HUES64 (cell line): ENCODE data around the gene BCKDHA.
A peak's percentile ranks its signal among the peaks of the same experiment; 100 is the strongest.

ENCODE experiments used
- H3K27ac ChIP-seq: 2 replicates; pipeline ENCODE4 v1.7.0; 2013; ENCODE audit warnings: low read depth, low read length, inconsistent platforms
- H3K27me3 ChIP-seq: 2 replicates; pipeline ENCODE4 v1.6.1; 2013; ENCODE audit warnings: mild to moderate bottlenecking, low read length; ENCODE audit not compliant: insufficient read depth
- H3K36me3 ChIP-seq: 2 replicates; pipeline ENCODE4 v1.6.1; 2013; ENCODE audit warnings: mild to moderate bottlenecking, low read length; ENCODE audit not compliant: insufficient read depth
- H3K4me1 ChIP-seq: 2 replicates; pipeline ENCODE4 v1.6.1; 2013; ENCODE audit warnings: mild to moderate bottlenecking, low read length, moderate library complexity; ENCODE audit not compliant: insufficient read depth
- H3K4me3 ChIP-seq: 2 replicates; pipeline ENCODE4 v1.5.1; 2013; ENCODE audit warnings: mild to moderate bottlenecking, low read length, moderate library complexity
- H3K9ac ChIP-seq: 2 replicates; pipeline ENCODE4 v1.6.1; 2013; ENCODE audit warnings: mild to moderate bottlenecking, low read depth, low read length
- H3K9me3 ChIP-seq: 2 replicates; pipeline ENCODE4 v1.6.1; 2013; ENCODE audit warnings: low read depth, low read length; ENCODE audit not compliant: insufficient read depth
- WGBS: fragments of 150-250, 120-280 bp; methylation state at CpG from one replicate; pipeline ENCODE4 v1.1.7; 2013; ENCODE audit warnings: missing lambda C conversion rate; 5-methylcytosine and 5-hydroxymethylcytosine counted together

BCKDHA gene

GRCh38 chr19:41392775-41393174 is 4.8 kb upstream of the BCKDHA start:
- H3K27ac ChIP-seq, result no peak overlapping the region
- no peak overlapping the region for H3K4me3 ChIP-seq
- no peaks in the 10 kb centered on the region; the same call in 1 of the 2 replicates for H3K4me1 ChIP-seq
- no peaks in the 10 kb centered on the region for H3K27me3 ChIP-seq
- H3K36me3 ChIP-seq, result peaks cover 39% of the 10 kb centered on the region
- no peaks in the 10 kb centered on the region for H3K9me3 ChIP-seq
- 96% methylated on average over 12 of the region's 12 CpGs for WGBS
- no peak overlapping the region for H3K9ac ChIP-seq

GRCh38 chr19:41395355-41395754 is 2.3 kb upstream of the BCKDHA start:
- Histone ChIP-seq H3K9ac (no peak overlapping the region), H3K27me3 (no peaks in the 10 kb centered on the region), H3K9me3 (no peaks in the 10 kb centered on the region), H3K4me1 (peaks cover 9% of the 10 kb centered on the region), H3K36me3 (peaks cover 20% of the 10 kb centered on the region), H3K4me3 (0 out of 2 replicates have a peak overlapping the region, but pooled peaks have one; percentile 12), H3K27ac (no peak overlapping the region)
- 82% methylated on average over 6 of the region's 6 CpGs for WGBS

GRCh38 chr19:41398050-41398418 is 416 bp downstream of the BCKDHA start:
- Histone ChIP-seq H3K27me3 (no peaks in the 10 kb centered on the region), H3K4me3 (peak overlapping the region; percentile 93), H3K9ac (peak overlapping the region; percentile 91), H3K27ac (peak overlapping the region; percentile 93), H3K36me3 (0 out of 2 replicates have a peak, but pooled peaks cover 2% of the 10 kb centered on the region), H3K9me3 (no peaks in the 10 kb centered on the region), H3K4me1 (peaks cover 9% of the 10 kb centered on the region)
- WGBS, result 2% methylated on average over 5 of the region's 5 CpGs

- no peaks in the 10 kb centered on the region for H3K9me3 ChIP-seq
- H3K36me3 ChIP-seq, result 0 out of 2 replicates have a peak, but pooled peaks cover 2% of the 10 kb centered on the region
- WGBS, result 85% methylated on average over 3 of the region's 3 CpGs
- peaks cover 9% of the 10 kb centered on the region for H3K4me1 ChIP-seq
- H3K27me3 ChIP-seq, result no peaks in the 10 kb centered on the region
- H3K4me3 ChIP-seq, result peak overlapping the region; percentile 93
- H3K27ac ChIP-seq, result no peak overlapping the region; the same call in 1 of the 2 replicates
- peak overlapping the region; percentile 91 for H3K9ac ChIP-seq
Measured at GRCh38 chr19:41398598-41398997, 980 bp downstream of the BCKDHA start.

- peak overlapping the region; percentile 93 for H3K4me3 ChIP-seq
- WGBS, result 88% methylated on average over 3 of the region's 3 CpGs
- peaks cover 9% of the 10 kb centered on the region for H3K4me1 ChIP-seq
- 0 out of 2 replicates have a peak overlapping the region, but pooled peaks have one; percentile 91 for H3K9ac ChIP-seq
- H3K27ac ChIP-seq, result no peak overlapping the region
- no peaks in the 10 kb centered on the region for H3K9me3 ChIP-seq
- no peaks in the 10 kb centered on the region for H3K36me3 ChIP-seq
- H3K27me3 ChIP-seq, result no peaks in the 10 kb centered on the region
Measured at GRCh38 chr19:41399091-41399490, 1.5 kb downstream of the BCKDHA start.

- 89% methylated on average over 2 of the region's 2 CpGs for WGBS
- Histone ChIP-seq H3K4me3 (no peak overlapping the region), H3K4me1 (peaks cover 9% of the 10 kb centered on the region), H3K36me3 (no peaks in the 10 kb centered on the region), H3K9me3 (no peaks in the 10 kb centered on the region), H3K27ac (no peak overlapping the region), H3K9ac (no peak overlapping the region), H3K27me3 (no peaks in the 10 kb centered on the region)
Measured at GRCh38 chr19:41399525-41399924, 1.9 kb downstream of the BCKDHA start.

GRCh38 chr19:41401483-41401882 is 3.9 kb downstream of the BCKDHA start:
- WGBS, result 93% methylated on average over 4 of the region's 4 CpGs
- H3K27ac ChIP-seq, result no peak overlapping the region
- no peaks in the 10 kb centered on the region for H3K27me3 ChIP-seq

GRCh38 chr19:41402010-41402409 is 4.4 kb downstream of the BCKDHA start:
- Histone ChIP-seq H3K27ac (no peak overlapping the region), H3K27me3 (no peaks in the 10 kb centered on the region), H3K4me1 (peaks cover 9% of the 10 kb centered on the region), H3K9ac (no peak overlapping the region), H3K36me3 (no peaks in the 10 kb centered on the region), H3K4me3 (no peak overlapping the region), H3K9me3 (no peaks in the 10 kb centered on the region)
- 98% methylated on average over 2 of the region's 3 CpGs for WGBS

More at GRCh38 chr19:41401483-41401882, 3.9 kb downstream of the BCKDHA start:
- H3K9ac ChIP-seq, result no peak overlapping the region
- no peaks in the 10 kb centered on the region for H3K9me3 ChIP-seq
- H3K36me3 ChIP-seq, result no peaks in the 10 kb centered on the region
- H3K4me3 ChIP-seq, result no peak overlapping the region
- H3K4me1 ChIP-seq, result peaks cover 9% of the 10 kb centered on the region

- H3K36me3 ChIP-seq, result no peaks in the 10 kb centered on the region
- H3K4me3 ChIP-seq, result no peak overlapping the region
- H3K4me1 ChIP-seq, result peaks cover 10% of the 10 kb centered on the region
- no peak overlapping the region for H3K27ac ChIP-seq
- no peaks in the 10 kb centered on the region for H3K9me3 ChIP-seq
- no peaks in the 10 kb centered on the region for H3K27me3 ChIP-seq
- H3K9ac ChIP-seq, result no peak overlapping the region
- 96% methylated on average over 11 of the region's 12 CpGs for WGBS
Measured at GRCh38 chr19:41403181-41403970, 5.8 kb downstream of the BCKDHA start.

- no peaks in the 10 kb centered on the region for H3K27me3 ChIP-seq
- H3K36me3 ChIP-seq, result 0 out of 2 replicates have a peak, but pooled peaks cover 1% of the 10 kb centered on the region
- H3K4me1 ChIP-seq, result peaks cover 4% of the 10 kb centered on the region; the same call in 1 of the 2 replicates
- no peaks in the 10 kb centered on the region for H3K9me3 ChIP-seq
- H3K4me3 ChIP-seq, result no peak overlapping the region
- WGBS, result 71% methylated on average over 6 of the region's 6 CpGs
- no peak overlapping the region for H3K9ac ChIP-seq
- H3K27ac ChIP-seq, result no peak overlapping the region
Measured at GRCh38 chr19:41405776-41406175, 8.2 kb downstream of the BCKDHA start.

GRCh38 chr19:41407271-41407670 is 9.7 kb downstream of the BCKDHA start:
- peak overlapping the region; percentile 4; the same call in 1 of the 2 replicates for H3K9ac ChIP-seq
- 36% methylated on average over 4 of the region's 4 CpGs for WGBS
- H3K27ac ChIP-seq, result peak overlapping the region; percentile 27; the same call in 1 of the 2 replicates

More at GRCh38 chr19:41407271-41407670, 9.7 kb downstream of the BCKDHA start:
- Histone ChIP-seq H3K4me3 (no peak overlapping the region), H3K27me3 (no peaks in the 10 kb centered on the region), H3K9me3 (no peaks in the 10 kb centered on the region), H3K36me3 (peaks cover 9% of the 10 kb centered on the region; the same call in 1 of the 2 replicates), H3K4me1 (peaks cover 4% of the 10 kb centered on the region; the same call in 1 of the 2 replicates)
